B cell (primary cell): ENCODE results near the gene HSFX2. TPM values are rescaled to one million over a fixed set of nuclear protein-coding genes. Genes with fewer than 3 reads are reported as not detected.
"Not testable (repeated sequence)": the region's sequence is repeated elsewhere in the genome, so short reads cannot be mapped to it uniquely, and the experiment has no call there.

Source experiments
- ATAC-seq: fragments of 200-7000 bp; cut with Tn5 transposase; one replicate; pipeline ENCODE4 v1.10.0; 2021; ENCODE audit warnings: low read depth, mild to moderate bottlenecking, moderate number of reproducible peaks, moderate library complexity
- CTCF ChIA-PET: fragments of 350-600 bp; sonication (Branson Sonifier 250); formaldehyde crosslinking; loops from one replicate; lab custom pipeline; 2021; ENCODE audit warnings: antibody characterized with exemption, inconsistent platforms; lab: Charles Lee
- POLR2A ChIA-PET: fragments of 350-600 bp; sonication (Branson Sonifier 250); formaldehyde crosslinking; loops from one replicate; lab custom pipeline; 2021; ENCODE audit warnings: antibody characterized with exemption; lab: Charles Lee
- DNase-seq: peaks from one replicate; pipeline ENCODE4 v3.0.0; 2013
- H2AFZ ChIP-seq: 2 replicates; pipeline ENCODE4 v1.6.1; 2012; ENCODE audit warnings: mild to moderate bottlenecking, low read depth, low read length; ENCODE audit not compliant: insufficient read depth, poor library complexity, severe bottlenecking
- H3K27ac ChIP-seq, 2 donors: 1 replicate in 1 of 2; 2 replicates in 1 of 2; pipeline ENCODE4 v1.5.1; 2012 to 2013; ENCODE audit warnings: low read length in 2 of 2, mild to moderate bottlenecking in 2 of 2, moderate library complexity in 1 of 2
- H3K27me3 ChIP-seq, 4 experiments: fragments of 200-600 bp in 1 of 4; sonication (generic) in 1 of 4; replicated peaks in 1 of 4; 1 replicate in 2 of 4; 2 replicates in 2 of 4; pipeline versions ENCODE4 v1.6.1 to v1.7.0; 2013 to 2016; ENCODE audit warnings: low read length in 3 of 4, mild to moderate bottlenecking in 2 of 4, mixed read lengths in 1 of 4, moderate library complexity in 1 of 4; ENCODE audit not compliant: insufficient read depth in 4 of 4, control insufficient read depth in 3 of 4; ENCODE audit errors: control extremely low read depth in 1 of 4
- H3K36me3 ChIP-seq, 2 experiments: replicated peaks in 1 of 2; 1 replicate in 1 of 2; 2 replicates in 1 of 2; pipeline versions ENCODE4 v1.6.1 to v1.7.1; 2013; ENCODE audit warnings: low read length in 1 of 2; ENCODE audit not compliant: insufficient read depth in 2 of 2, control insufficient read depth in 1 of 2; ENCODE audit errors: control extremely low read depth in 1 of 2, extremely low read depth in 1 of 2
- H3K4me1 ChIP-seq, 2 donors: fragments of 200-600 bp in 1 of 2; sonication (generic) in 1 of 2; 1 replicate in 1 of 2; 2 replicates in 1 of 2; pipeline versions ENCODE4 v1.5.1 to v1.6.1; 2013 to 2017; ENCODE audit warnings: low read length in 2 of 2; ENCODE audit not compliant: control insufficient read depth in 2 of 2, insufficient read depth in 2 of 2
- H3K4me2 ChIP-seq: replicated peaks from 2 replicates; pipeline ENCODE3; 2012; ENCODE audit warnings: mild to moderate bottlenecking, low read depth, low read length; ENCODE audit not compliant: poor library complexity, severe bottlenecking
- H3K4me3 ChIP-seq, 5 experiments: fragments of 200-600 bp in 1 of 5; sonication (generic) in 1 of 5; 1 replicate in 3 of 5; 2 replicates in 2 of 5; pipeline versions ENCODE4 v1.5.1 to v1.7.0; 2011 to 2016; ENCODE audit warnings: low read length in 4 of 5, mild to moderate bottlenecking in 4 of 5, low read depth in 2 of 5, control low read depth in 1 of 5, moderate library complexity in 1 of 5; ENCODE audit not compliant: insufficient read depth in 1 of 5; ENCODE audit errors: control extremely low read depth in 1 of 5, extremely low read depth in 1 of 5
- H3K79me2 ChIP-seq: fragments of 200-600 bp; sonication (generic); one replicate; pipeline ENCODE4 v1.6.0; 2016; ENCODE audit warnings: low read length; ENCODE audit not compliant: control insufficient read depth, insufficient read depth
- H3K9ac ChIP-seq: fragments of 200-600 bp; sonication (generic); 2 replicates; pipeline ENCODE4 v1.6.1; 2017; ENCODE audit warnings: mild to moderate bottlenecking, low read length, moderate library complexity
- H3K9me3 ChIP-seq, 3 donors: one replicate each; pipeline versions ENCODE4 v1.6.1 to v1.7.1; 2013; ENCODE audit warnings: low read length in 2 of 3; ENCODE audit not compliant: control insufficient read depth in 2 of 3, insufficient read depth in 1 of 3; ENCODE audit errors: control extremely low read depth in 1 of 3
- H4K20me1 ChIP-seq: 2 replicates; pipeline ENCODE4 v1.6.0; 2012; ENCODE audit warnings: mild to moderate bottlenecking, low read length; ENCODE audit not compliant: insufficient read depth, control insufficient read depth, poor library complexity, severe bottlenecking
- H3K27ac Mint-ChIP-seq: one replicate; pipeline ENCODE4 v1.8.0; 2021; ENCODE audit warnings: mixed read lengths
- H3K27me3 Mint-ChIP-seq: one replicate; pipeline ENCODE4 v1.8.0; 2021; ENCODE audit warnings: mixed read lengths
- H3K4me1 Mint-ChIP-seq: one replicate; pipeline ENCODE4 v1.8.0; 2021; ENCODE audit warnings: mixed read lengths
- H3K4me3 Mint-ChIP-seq: one replicate; pipeline ENCODE4 v1.8.0; 2021; ENCODE audit warnings: mixed read lengths
- H3K9me3 Mint-ChIP-seq: one replicate; pipeline ENCODE4 v1.8.0; 2022; ENCODE audit warnings: mixed read lengths; ENCODE audit not compliant: insufficient read depth
- CTCF ChIP-seq: fragments of 200-600 bp; IDR thresholded peaks from one replicate; pipeline ENCODE4 v1.8.0; 2022; ENCODE audit warnings: antibody characterized with exemption, mild to moderate bottlenecking
- EZH2 ChIP-seq: IDR thresholded peaks from 2 replicates; pipeline ENCODE4 v1.6.1; 2012; ENCODE audit warnings: borderline replicate concordance, low read depth, mild to moderate bottlenecking, moderate library complexity, low read length; ENCODE audit not compliant: insufficient read depth, poor library complexity, severe bottlenecking
- WGBS: methylation state at CpG from one replicate; pipeline ENCODE4 v1.1.5; 2013; ENCODE audit warnings: missing lambda C conversion rate; ENCODE audit not compliant: insufficient coverage; 5-methylcytosine and 5-hydroxymethylcytosine counted together
- intact Hi-C: fragments of 100-400 bp; cut with micrococcal nuclease; formaldehyde crosslinking; loops from one replicate; pipeline ENCODE4 v1.10.0; 2022
- polyA plus RNA-seq: library from polyadenylated mRNA; depleted of rRNA; stranded (reverse); fragments of >200 nt; gene quantifications from 2 replicates; pipeline ENCODE4 v1.2.3, GENCODE V29; 2012
- total RNA-seq, 2 donors: library from RNA; stranded (reverse); fragments of 120-200 nt in 1 of 2; gene quantifications; 1 replicate in 1 of 2; 2 replicates in 1 of 2; pipeline versions ENCODE4 v1.2.3 to v1.2.4, GENCODE V29; 2013 to 2022

Gene HSFX2
- total and polyA plus RNA-seq, 2 donors (not counting 1 experiment from before 2014, with no cell fraction given): 1.6 to 1.9 TPM

GRCh38 chrX:149619662-149620061 is 24.5 kb upstream of the HSFX2 start:
- intact Hi-C loops, H3K36me3 ChIP-seq, H3K4me2 ChIP-seq, H3K9me3 ChIP-seq, H3K4me3 ChIP-seq, H3K27me3 ChIP-seq, H3K4me3 Mint-ChIP-seq, H3K4me1 ChIP-seq, POLR2A ChIA-PET, H3K27ac ChIP-seq, H3K9ac ChIP-seq, CTCF ChIA-PET, H4K20me1 ChIP-seq, DNase-seq, H3K27ac Mint-ChIP-seq, ATAC-seq, H3K9me3 Mint-ChIP-seq, H3K27me3 Mint-ChIP-seq, H3K4me1 Mint-ChIP-seq, H2AFZ ChIP-seq: not testable (repeated sequence)
- H3K79me2 ChIP-seq: peaks cover 23% of the 10 kb centered on the region
- WGBS: no CpG with 5 or more reads among the region's 1 CpG

GRCh38 chrX:149618871-149619270 is 23.8 kb upstream of the HSFX2 start:
- POLR2A ChIA-PET: no interaction called here
- no peak overlapping the region for H3K27ac Mint-ChIP-seq
- WGBS: no CpG with 5 or more reads among the region's 3 CpGs
- ATAC-seq (no peak), DNase-seq (no peak)
- Histone ChIP-seq H2AFZ (no peak overlapping the region), H4K20me1 (peaks cover 8% of the 10 kb centered on the region), H3K27ac (no peak overlapping the region), H3K79me2 (peaks cover 18% of the 10 kb centered on the region), H3K4me3 (no peak overlapping the region), H3K36me3 (no peaks in the 10 kb centered on the region), H3K27me3 (no peaks in the 10 kb centered on the region), H3K9ac (no peak overlapping the region), H3K9me3 (no peaks in the 10 kb centered on the region), H3K4me1 (no peaks in the 10 kb centered on the region), H3K4me2 (no peak overlapping the region)
- intact Hi-C loops: no loop called here
- CTCF ChIA-PET: no interaction called here
- peaks cover 5% of the 10 kb centered on the region for H3K4me1 Mint-ChIP-seq
- H3K4me3 Mint-ChIP-seq: no peak overlapping the region
- H3K9me3 Mint-ChIP-seq: no peaks in the 10 kb centered on the region
- no peaks in the 10 kb centered on the region for H3K27me3 Mint-ChIP-seq
- TF ChIP-seq CTCF (no peak), EZH2 (no peak)
